Lower leg skin (tissue), 4 donors: Measurements from ENCODE around the gene COL15A1. TPM values are rescaled to one million over a fixed set of nuclear protein-coding genes. Genes with fewer than 3 reads are reported as not detected.

ENCODE experiments used
- DNase-seq, 2 donors: peaks; one replicate each; pipeline ENCODE4 v3.0.0-alpha.2; 2019; ENCODE audit warnings: low spot score in 2 of 2
- H3K4me3 ChIP-seq: fragments of 200-600 bp; sonication (generic); 2 replicates; pipeline ENCODE4 v1.5.1; 2017; ENCODE audit warnings: mild to moderate bottlenecking, low read depth; ENCODE audit not compliant: poor library complexity, severe bottlenecking
- CTCF ChIP-seq, 3 donors: fragments of 450-650 bp; IDR thresholded peaks; one replicate each; pipeline ENCODE4 v1.5.1; 2016; ENCODE audit warnings: antibody characterized with exemption in 3 of 3, mild to moderate bottlenecking in 3 of 3, moderate library complexity in 2 of 3
- POLR2A ChIP-seq, 2 donors: fragments of 450-650 bp; IDR thresholded peaks; one replicate each; pipeline ENCODE4 v1.6.1; 2016 to 2017; ENCODE audit warnings: antibody characterized with exemption in 2 of 2, mild to moderate bottlenecking in 1 of 2, moderate library complexity in 1 of 2
- WGBS, 2 donors: methylation state at CpG; one replicate each; pipeline ENCODE4 v1.1.5; 2018; 5-methylcytosine and 5-hydroxymethylcytosine counted together
- intact Hi-C: fragments of 100-400 bp; cut with DNase I; formaldehyde crosslinking; loops from one replicate; pipeline ENCODE4 v1.15.0; 2023; ENCODE audit warnings: low total_unique reads
- total RNA-seq, 4 donors: library from RNA; depleted of rRNA; stranded (reverse); fragments of >200 nt; gene quantifications; one replicate each; pipeline ENCODE4 v1.1.0, GENCODE V29; 2016

The COL15A1 gene
- total RNA-seq, 4 donors from 2014 or later: 2.3 to 14.1 (median 8.3) TPM

- H3K4me3 ChIP-seq: no peak overlapping the region
- 91 to 97% methylated on average over 4 of the region's 4 CpGs for WGBS, 2 donors
- TF ChIP-seq CTCF (IDR thresholded peaks at IDR 0.05): no peak
- no peak for TF ChIP-seq POLR2A (IDR thresholded peaks at IDR 0.05)
- DNase-seq: no peak
- intact Hi-C loops: no loop called here
Observed at GRCh38 chr9:98967680-98968079, 24.0 kb downstream of the COL15A1 start.

- WGBS, 2 donors: 79 to 96% methylated on average over 6 of the region's 6 CpGs
Observed at GRCh38 chr9:98968601-98969337, 25.1 kb downstream of the COL15A1 start.

GRCh38 chr9:98970532-98971041 is 26.9 kb downstream of the COL15A1 start:
- whole genome bisulfite sequencing, 2 donors: 86 to 92% methylated on average over 7 of the region's 7 CpGs
- intact Hi-C loops: no loop called here
- DNase-seq: no peak
- TF ChIP-seq CTCF (IDR thresholded peaks at IDR 0.05) (no peak), POLR2A (IDR thresholded peaks at IDR 0.05) (no peak)
- no peak overlapping the region for H3K4me3 ChIP-seq

More at GRCh38 chr9:98968601-98969337, 25.1 kb downstream of the COL15A1 start:
- TF ChIP-seq POLR2A (IDR thresholded peaks at IDR 0.05) (no peak), CTCF (IDR thresholded peaks at IDR 0.05) (no peak)
- no peak overlapping the region for H3K4me3 ChIP-seq
- no peak for DNase-seq
- intact Hi-C loops: no loop called here

- 69 to 71% methylated on average over 20 of the region's 20 CpGs for WGBS, 2 donors
- intact Hi-C loops: no loop called here
- H3K4me3 ChIP-seq: no peak overlapping the region
- TF ChIP-seq CTCF (IDR thresholded peaks at IDR 0.05) (no peak), POLR2A (IDR thresholded peaks at IDR 0.05) (no peak)
- no peak for DNase-seq
Observed at GRCh38 chr9:98971168-98971914, 27.6 kb downstream of the COL15A1 start.

- 92 to 95% methylated on average over 6 of the region's 6 CpGs for WGBS, 2 donors
- no peak for TF ChIP-seq CTCF (IDR thresholded peaks at IDR 0.05)
- TF ChIP-seq POLR2A (IDR thresholded peaks at IDR 0.05): no peak
- no peak overlapping the region for H3K4me3 ChIP-seq
- DNase-seq: no peak
- intact Hi-C loops: no loop called here
Observed at GRCh38 chr9:98971915-98972223, 28.2 kb downstream of the COL15A1 start.
